ENCODE data around the gene PTPRG.

The PTPRG gene

DNA sequence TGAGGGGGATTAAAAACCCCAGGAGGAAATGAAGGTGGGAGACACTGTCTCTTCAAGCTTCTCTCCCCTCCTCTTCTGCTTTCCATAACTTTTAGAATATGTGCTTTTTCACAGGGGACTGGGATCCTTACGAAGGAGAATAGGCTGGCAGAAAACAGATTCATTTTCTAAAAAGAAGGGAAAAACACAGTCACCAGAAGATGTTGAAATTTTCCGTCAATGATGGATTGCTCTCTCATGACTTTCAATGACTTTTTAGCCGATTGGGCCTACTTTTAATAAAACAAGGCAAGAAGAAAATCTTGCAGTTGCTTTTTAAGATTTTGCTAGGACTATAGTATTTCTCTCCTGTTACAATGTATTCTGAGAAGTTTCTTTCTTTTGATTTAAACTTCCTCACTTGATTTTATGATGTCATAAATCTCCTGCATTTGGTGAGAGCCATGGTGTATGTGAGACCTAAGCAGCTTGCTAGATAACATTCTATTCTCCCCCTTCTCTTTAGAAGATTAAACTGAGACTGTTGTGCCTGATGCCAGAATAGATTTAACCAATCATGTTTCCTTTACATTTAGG is 570.7 kb downstream of the PTPRG start:
- DNase-seq (ENCODE audit: low read depth in 1 of 2, low spot score in 1 of 2), result no peak

- no peak for DNase-seq (ENCODE audit: low read depth in 1 of 2, low spot score in 1 of 2)
Observed at GRCh38 chr3:62133015-62133414, 571.6 kb downstream of the PTPRG start.

DNA sequence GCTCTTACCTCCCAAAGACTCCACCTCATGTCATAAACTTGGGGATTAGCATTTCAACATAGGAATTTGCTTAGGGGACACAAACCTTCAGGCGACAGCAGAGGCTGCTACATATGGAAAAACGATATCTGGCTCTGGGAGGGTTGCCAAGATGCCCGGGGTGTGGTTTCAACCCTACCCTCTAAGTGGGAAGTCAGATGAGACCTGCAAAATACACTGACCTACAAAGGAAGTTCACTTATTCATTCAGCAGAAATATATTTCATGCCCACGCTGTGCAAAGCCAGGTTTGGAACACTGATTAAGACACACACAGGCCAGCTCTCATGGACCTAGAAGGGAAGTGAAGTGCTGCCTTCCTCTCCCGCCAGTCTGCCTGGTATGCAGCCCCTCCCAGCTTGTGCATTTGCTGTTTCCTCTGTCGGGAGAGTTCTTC is 572.7 kb downstream of the PTPRG start:
- no peak for DNase-seq (ENCODE audit: low read depth in 1 of 2, low spot score in 1 of 2)

GRCh38 chr3:62135741-62136140 is 574.4 kb downstream of the PTPRG start:
- no peak for DNase-seq (ENCODE audit: low read depth in 1 of 2, low spot score in 1 of 2)

DNA sequence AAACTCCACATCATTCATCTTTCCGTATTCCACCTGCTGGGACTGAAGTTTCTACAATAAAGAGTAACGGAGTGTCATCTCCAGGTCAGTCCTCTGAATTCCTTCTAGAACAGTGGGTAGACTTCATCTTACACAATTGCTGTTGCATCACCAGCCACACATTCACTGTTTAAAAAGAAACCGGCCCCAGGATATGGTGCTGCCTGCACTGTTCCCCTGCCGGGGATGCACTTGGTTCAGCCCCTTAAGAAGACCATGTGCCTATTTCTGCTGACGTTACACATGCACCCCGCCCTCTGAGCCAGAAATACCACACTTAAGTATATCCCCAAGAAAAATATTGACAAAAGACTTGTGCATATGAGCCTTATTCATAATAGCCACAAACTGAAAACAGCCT is 578.6 kb downstream of the PTPRG start:
- no peak for DNase-seq (ENCODE audit: low read depth in 1 of 2, low spot score in 1 of 2)

- no peak for DNase-seq (ENCODE audit: low read depth in 1 of 2, low spot score in 1 of 2)
Observed at GRCh38 chr3:62142331-62143085, 581.1 kb downstream of the PTPRG start.

- no peak for DNase-seq (ENCODE audit: low read depth in 1 of 2, low spot score in 1 of 2)
Observed at GRCh38 chr3:62143843-62144450, 582.6 kb downstream of the PTPRG start.

DNA sequence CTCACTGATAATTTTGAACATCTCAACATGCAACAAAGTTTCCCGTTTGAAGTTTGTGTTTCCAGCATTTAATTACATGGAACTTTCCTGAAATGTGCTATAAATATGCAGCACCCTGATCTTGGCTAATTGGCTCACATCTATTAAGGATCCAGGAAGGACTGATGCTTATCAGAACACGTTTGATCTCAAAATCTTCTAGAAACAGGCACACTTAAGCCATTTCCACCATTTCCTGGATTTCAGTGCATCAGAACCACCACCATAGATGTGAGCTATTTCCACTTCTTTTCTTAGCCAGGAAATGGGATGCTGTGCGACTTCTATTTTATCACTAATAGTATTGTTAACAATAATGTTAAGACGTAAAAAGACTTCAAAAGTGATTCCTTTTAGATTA is 583.1 kb downstream of the PTPRG start:
- no peak for DNase-seq (ENCODE audit: low read depth in 1 of 2, low spot score in 1 of 2)

GRCh38 chr3:62145086-62145757 is 583.9 kb downstream of the PTPRG start:
- no peak for DNase-seq (ENCODE audit: low read depth in 1 of 2, low spot score in 1 of 2)

GRCh38 chr3:62149539-62149938 is 588.2 kb downstream of the PTPRG start:
- DNase-seq (ENCODE audit: low read depth in 1 of 2, low spot score in 1 of 2), result no peak

DNA sequence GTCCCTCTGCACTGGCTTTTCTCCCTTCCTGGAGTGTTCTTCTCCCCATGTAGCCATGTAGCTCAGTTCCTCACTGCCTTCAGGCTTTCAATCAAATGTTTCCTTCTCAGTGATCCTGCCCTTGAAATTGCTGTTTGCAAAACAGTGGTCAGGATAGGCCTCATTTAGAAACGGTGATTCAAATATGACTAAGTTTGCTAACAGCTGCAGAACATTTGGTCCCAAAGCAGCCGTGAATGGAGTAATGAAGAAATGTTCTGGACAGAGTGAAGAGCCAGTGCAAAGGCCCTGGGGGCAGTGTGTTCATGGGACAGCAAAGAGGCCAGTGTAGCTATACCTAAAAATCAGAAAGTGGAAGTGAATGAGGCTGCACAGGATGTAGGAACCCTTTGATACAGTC is 588.6 kb downstream of the PTPRG start:
- no peak for DNase-seq (ENCODE audit: low read depth in 1 of 2, low spot score in 1 of 2)

GRCh38 chr3:62151591-62151990 is 590.2 kb downstream of the PTPRG start:
- no peak for DNase-seq (ENCODE audit: low read depth in 1 of 2, low spot score in 1 of 2)

DNA sequence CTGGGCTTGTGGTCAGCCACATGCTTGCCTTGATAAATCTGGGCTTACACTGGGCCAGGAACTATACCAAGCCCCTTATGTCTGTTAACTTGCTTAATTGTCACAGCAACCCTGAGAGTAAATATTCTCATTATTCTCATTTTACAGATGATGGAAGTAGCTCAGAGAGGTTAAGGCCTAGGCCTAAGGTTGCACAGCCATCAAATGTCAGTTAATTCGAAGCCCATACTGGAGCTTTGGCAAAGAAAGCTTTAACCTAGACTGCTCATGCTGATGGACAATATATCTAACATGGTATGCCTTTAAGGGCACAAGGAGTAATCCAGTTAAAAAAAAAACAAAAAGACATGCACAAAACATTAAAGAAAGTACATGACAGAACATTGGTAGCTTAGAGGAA is 591.9 kb downstream of the PTPRG start:
- no peak for DNase-seq (ENCODE audit: low read depth in 1 of 2, low spot score in 1 of 2)

DNA sequence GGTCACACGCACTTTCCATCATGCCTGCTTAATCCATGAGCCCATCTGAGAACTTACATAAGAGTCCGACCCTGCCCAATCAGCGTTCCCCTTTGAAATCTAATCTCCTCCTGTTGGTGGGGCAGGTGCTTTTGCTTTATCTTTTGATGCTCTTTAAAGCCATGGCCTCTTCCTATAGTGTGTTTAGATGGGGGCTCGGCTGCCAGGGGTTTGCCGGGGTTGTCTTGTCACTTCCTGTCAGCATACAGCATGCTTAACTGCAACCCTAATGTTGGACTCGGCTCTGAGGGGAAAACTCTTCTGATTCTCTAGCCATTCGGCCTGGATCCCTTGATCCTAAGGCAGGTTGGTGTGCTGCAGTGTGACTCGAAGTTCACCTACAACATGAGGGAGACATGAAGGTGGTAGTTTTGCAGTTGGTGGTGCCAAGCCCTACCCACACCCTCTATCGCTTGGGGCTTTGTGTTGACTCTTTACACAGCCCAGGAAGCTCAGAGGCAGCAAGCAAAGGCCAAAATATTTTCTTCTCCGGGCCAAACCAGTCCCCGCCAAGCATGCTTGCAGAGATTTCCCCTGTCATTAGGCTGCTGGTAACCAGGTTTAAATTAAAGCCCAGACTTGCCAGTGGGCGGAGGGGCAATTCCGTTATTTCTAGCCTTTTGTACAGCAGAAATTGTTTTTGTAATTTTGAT is 593.2 kb downstream of the PTPRG start:
- DNase-seq (ENCODE audit: low read depth in 1 of 2, low spot score in 1 of 2), result no peak

DNA sequence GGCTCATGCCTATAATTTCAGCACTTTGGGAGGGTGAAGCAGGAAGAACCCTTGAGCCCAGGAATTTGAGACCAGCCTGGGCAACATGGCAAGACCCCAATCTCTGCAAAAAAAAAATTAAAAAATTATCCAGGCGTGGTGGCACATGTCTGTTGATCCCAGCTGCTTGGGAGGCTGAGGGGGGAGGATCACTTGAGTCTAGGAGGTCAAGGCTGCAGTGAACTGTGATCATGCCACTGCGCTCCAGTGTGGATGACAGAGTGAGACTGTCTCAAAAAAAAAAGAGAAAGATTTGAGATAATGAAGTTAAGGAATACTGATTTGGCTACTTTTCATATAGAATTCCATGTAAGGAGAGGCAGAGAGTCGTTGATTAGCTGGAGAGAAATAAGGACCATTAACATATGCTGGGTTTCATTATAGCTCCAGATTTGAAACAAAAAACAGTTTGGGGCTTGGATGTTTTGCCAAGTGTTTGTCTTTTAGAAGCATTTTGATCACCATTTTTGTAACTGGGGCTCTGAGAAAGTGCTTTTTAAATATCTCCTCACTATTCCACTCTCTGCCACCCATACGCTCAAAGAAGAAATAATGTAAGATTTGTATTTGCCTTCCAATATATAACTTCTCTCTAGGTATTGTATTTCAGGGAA is 597.8 kb downstream of the PTPRG start:
- no peak for DNase-seq (ENCODE audit: low read depth in 1 of 2, low spot score in 1 of 2)

DNA sequence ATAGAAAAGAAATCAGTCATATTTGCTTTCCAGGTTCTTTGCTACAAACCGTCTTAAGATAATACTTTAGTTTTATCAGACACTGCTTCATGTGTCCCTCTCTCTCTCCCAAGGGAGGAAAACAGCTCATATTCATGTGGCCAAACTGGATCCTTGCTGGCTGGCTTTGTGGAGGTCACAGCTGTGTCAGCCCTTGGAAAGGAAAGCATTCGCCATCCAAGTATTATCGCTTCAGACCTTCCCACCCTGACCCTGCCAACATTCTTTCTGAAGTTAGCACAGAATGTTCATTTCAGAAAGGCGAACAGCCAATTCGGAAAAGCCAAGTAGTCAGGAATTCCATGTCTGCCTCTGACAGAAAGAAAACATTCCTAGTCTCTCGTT is 598.3 kb downstream of the PTPRG start:
- no peak for DNase-seq (ENCODE audit: low read depth in 1 of 2, low spot score in 1 of 2)

DNA sequence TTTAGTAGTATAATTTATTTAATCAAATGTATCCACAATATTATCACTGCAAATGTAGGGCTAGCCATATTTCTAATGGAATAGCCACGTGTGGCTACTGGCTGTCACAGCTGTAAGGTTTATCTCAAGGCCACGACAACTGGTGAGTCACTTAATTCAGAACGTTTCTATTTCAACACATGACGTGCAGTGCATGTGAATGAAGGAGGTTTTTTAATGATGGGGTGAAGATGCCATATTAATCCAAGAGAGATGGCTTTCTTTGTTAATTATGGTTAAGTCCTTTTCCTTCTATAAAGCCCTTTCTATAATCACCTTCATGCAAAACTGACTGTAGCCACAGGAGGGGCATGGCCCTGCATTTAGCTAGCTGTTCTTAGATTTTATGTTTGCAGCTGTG is 600.0 kb downstream of the PTPRG start:
- no peak for DNase-seq (ENCODE audit: low read depth in 1 of 2, low spot score in 1 of 2)

DNA sequence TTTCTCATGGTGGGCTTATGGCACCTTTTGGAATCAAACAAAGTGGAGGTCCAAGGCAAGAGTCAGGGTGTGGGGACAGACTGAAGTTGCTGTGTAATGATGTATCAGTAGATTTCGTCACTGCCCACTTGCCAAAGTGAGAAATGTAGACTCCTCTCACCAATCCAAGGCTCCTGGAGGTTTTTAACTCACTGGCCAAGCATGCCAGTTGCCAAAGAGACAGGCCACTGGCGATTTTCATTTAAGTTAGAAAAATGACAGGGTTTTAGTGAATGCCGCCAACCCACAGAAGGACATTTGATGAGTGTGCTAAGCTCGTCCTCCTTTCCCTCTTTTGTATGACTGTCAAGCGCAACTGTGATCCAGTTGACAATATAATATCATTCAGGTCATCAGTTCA is 602.8 kb downstream of the PTPRG start:
- no peak for DNase-seq (ENCODE audit: low read depth in 1 of 2, low spot score in 1 of 2)

GRCh38 chr3:62164746-62165145 is 603.4 kb downstream of the PTPRG start:
- no peak for DNase-seq (ENCODE audit: low read depth in 1 of 2, low spot score in 1 of 2)

DNA sequence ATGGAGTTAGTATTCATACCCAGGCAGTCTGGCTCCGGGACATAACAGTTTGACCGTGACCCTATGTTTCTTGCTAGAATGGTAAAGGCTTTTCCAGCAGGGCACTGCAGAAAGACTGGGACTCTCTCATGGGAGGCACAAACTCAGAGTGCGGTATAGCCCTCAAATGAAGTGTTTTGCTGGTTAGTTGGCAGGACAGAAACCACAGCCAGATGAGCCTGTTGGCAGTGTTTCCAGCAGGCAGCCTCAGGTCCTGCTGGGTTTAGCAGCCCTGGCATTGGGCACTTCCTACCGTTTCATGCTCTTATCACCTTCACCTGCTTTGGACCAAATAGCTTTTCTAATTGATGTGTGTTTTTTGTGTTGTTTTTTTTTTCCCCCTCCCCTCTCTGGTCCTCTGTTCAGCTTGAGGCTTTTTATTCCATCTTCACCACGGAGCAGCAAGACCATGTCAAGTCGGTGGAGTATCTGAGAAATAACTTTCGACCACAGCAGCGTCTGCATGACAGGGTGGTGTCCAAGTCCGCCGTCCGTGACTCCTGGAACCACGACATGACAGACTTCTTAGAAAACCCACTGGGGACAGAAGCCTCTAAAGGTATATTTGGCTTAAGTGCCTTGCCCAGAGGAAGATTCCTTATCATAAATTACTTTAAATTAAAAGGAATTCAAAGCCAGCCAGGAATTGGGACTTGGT is 606.3 kb downstream of the PTPRG start:
- DNase-seq (ENCODE audit: low read depth in 1 of 2, low spot score in 1 of 2), result no peak
